Activated CD4-positive, alpha-beta T cell treated with anti-CD3 and anti-CD28 coated beads, Interleukin-2, amount 50 U/mL, for 24 hours (primary cell): Measurements from ENCODE around the gene ENTPD6.
"Not testable (repeated sequence)": the region's sequence is repeated elsewhere in the genome, so short reads cannot be mapped to it uniquely, and the experiment has no call there.

Experiments used
- DNase-seq, 2 donors: peaks; one replicate each; pipeline ENCODE4 v3.0.0-alpha.2; 2020; ENCODE audit warnings: low read depth in 1 of 2, low spot score in 1 of 2

ENTPD6 gene

DNA sequence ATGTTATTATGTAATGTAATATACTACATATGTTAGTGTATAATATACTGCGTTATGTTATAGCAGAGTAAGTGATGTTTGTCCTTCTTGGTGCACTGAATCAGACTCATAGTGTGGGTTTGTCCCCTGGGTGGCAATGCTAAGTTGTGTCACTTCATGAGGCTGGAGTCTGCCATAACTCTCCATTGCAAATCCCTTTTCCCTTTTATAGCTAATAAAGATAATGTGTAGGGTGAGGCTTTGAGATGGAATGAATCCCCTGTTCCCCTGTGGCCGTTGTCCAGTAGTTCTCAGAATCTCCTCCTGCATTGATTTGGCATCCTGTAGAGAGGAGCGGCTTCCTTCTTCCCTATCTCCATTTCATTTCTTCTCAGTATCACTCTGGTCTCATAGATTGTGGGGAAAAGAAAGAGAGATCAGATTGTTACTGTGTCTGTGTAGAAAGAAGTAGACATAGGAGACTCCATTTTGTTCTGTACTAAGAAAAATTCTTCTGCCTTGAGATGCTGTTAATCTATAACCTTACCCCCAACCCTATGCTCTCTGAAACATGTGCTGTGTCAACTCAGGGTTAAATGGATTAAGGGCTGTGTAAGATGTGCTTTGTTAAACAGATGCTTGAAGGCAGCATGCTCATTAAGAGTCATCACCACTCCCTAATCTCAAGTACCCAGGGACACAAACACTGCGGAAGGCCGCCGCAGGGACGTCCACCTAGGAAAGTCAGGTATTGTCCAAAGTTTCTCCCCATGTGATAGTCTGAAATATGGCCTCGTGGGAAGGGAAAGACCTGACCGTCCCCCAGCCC is 45.5 kb downstream of the ENTPD6 start:
- DNase-seq, result not testable (repeated sequence)

- DNase-seq, result not testable (repeated sequence)
Observed at GRCh38 chr20:25241659-25241955, 46.1 kb downstream of the ENTPD6 start.

DNA sequence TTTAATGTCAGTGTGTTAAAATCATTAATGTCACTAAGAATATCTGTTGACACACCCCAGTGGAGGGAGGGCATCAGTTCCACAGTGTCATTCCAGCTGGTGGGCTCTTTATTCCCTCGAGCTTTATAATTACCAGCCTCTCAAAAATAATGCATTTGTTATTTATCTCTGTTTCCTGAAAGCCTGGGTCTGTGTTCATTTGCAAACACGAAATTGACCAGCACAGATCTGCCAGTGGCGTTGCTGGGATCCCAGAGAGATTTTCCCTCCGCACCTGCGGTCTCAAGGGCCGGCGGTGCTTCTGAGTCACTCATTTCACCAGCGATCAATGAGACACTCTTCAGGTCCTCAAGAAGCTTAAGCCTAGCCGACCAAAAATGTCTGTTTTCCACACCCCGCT is 46.7 kb downstream of the ENTPD6 start:
- no peak for DNase-seq

- DNase-seq, result no peak
Observed at GRCh38 chr20:25243416-25243979, 48.0 kb downstream of the ENTPD6 start.

GRCh38 chr20:25244976-25245375 is 49.5 kb downstream of the ENTPD6 start:
- DNase-seq, result no peak

- DNase-seq, result no peak
Observed at GRCh38 chr20:25245461-25245860, 49.9 kb downstream of the ENTPD6 start.

GRCh38 chr20:25246182-25246999 is 50.9 kb downstream of the ENTPD6 start:
- DNase-seq, result no peak

DNA sequence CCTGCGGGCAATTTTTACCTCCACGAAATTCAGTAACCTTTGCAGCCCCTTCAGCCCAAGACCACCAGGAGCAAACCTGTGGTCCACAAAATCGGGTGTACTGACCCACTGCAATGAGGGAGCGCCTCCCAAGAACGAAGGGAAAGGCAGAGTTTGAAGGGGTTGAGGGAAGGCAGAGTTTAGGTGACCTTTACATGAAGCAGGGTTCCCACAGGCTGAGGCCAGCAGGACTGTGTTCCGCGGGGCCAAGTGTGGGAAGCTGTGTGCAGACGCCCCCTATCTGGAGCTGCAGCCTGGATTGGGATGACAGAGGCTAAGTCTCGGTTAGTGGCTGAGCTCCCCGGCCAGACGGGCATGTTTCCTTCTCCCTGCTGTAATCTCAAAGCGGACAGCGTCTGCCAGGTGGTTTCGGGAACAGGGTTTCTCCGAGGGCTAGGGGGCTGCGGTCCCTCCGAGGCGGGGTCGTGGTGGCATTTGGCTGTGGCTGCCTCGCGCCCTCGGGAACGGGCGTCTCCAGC is 51.5 kb downstream of the ENTPD6 start:
- no peak for DNase-seq

- no peak for DNase-seq
Observed at GRCh38 chr20:25247518-25247955, 52.0 kb downstream of the ENTPD6 start.

- DNase-seq, result peak; percentile 61 to 72
Observed at GRCh38 chr20:25247956-25248785, 52.7 kb downstream of the ENTPD6 start, which contains the start of gene PYGB. TSS of gene PYGB (plus strand) at chr20:25248085. CDS start at chr20:25248179, 94 bp downstream.

DNA sequence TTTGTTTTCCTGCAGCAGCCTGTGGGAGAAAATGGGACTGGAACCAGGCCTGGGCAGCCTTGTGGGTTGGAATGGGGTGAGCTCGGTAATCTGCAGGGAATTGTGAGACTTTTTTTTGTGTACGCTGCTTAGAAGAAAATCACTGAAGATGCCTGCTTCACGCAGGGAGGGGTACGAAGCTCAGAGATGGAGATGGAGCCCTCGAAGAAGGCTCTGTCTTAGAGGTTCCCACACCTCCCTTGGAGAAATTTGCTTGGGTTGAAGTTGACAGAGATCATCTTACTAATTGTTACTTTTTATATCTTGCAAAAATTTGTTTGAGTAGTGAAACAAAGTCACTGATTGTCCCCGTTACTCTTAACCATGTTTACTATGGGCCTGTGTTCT is 53.3 kb downstream of the ENTPD6 start:
- no peak for DNase-seq

DNA sequence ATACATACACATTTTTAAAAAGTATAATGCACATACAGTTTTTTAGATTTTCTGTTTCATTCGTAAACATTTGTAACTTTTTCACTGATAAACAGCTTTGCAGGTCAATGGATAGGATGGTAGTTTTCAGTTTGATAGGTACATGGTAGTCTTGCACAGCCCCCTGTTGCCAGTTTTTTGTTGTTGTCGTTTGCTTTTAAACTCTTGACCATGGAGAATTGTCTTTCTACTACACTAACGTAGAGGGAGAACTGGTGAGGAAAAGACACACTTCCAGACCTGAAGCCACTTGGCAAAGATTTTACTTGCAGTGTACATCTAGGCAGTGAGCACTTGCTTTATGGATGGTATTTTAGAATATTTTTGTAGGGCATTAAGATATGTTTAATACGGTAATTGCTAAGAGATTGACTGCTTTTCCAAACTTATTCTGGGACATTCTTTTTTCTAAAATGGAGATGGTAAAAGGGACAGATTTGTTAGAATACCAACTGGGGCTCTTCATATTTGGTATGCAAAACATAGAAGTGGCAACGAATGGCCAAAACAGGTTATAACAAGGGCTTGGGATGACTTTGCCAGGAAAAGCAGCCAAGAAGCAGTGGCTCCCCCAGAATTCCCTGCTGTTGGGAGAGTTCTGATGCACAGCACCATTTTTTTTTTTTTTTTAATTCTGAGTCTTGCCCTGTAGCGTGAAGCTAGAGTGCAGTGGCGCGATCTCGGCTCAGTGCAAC is 53.9 kb downstream of the ENTPD6 start:
- DNase-seq, result no peak

- DNase-seq, result no peak
Observed at GRCh38 chr20:25250508-25250907, 55.0 kb downstream of the ENTPD6 start.

DNA sequence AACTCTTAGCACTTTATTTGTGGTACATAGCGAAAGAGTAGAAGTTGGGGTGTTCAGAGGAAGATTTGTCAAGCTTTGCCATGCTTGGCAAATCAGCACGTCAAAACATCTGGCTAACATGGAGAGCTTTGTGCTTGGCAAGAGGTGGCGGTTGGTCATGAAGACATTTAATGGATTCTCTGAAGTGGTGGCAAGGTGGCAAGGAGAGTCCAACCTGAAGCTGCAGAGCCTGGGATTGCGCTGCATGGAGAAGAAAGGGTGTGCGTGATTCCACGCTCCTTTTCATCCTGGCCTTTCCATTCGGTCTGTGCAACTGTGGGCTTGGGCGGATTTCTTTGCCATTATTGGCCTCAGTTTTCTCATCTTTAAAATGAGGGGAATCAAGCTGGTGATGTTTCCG is 55.5 kb downstream of the ENTPD6 start:
- DNase-seq, result no peak

DNA sequence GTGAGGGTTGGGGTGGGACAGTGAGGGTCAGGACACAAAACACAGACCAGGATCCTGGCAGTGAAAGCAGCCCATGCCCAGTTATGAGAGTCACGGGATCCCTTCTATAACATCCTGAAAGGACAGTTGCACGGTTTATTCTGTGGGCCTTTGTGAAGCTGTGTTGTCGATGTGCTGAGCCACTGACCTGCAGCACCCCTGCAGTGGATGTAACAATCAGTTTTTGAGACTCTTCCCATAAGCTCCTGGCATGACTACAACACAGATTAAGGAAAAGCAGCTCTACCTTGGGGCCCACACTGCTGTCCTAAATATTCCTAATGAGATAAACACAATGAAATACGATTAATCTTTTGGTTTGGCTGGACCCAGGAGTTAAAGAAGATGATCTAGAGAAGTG is 56.0 kb downstream of the ENTPD6 start:
- DNase-seq, result no peak

DNA sequence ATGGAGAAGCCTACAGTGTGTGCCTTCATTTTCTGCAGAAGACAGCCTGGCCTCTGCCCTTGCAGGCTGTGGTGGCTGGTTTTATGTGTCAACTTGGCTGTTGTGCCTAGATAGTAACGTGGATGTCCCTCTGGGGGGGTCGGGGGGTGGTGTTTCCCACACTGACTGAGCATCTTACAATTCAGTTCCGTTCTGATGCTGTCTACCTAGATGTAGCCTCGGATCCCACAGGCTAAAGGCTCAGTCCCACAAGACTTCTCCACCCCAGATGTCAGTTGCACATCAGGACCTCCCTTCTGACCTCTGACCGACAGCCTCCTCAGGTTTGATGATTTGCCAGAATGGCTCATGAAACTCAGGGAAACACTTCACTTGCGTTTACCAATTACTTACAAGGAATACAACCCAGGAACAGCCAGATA is 56.7 kb downstream of the ENTPD6 start:
- no peak for DNase-seq

DNA sequence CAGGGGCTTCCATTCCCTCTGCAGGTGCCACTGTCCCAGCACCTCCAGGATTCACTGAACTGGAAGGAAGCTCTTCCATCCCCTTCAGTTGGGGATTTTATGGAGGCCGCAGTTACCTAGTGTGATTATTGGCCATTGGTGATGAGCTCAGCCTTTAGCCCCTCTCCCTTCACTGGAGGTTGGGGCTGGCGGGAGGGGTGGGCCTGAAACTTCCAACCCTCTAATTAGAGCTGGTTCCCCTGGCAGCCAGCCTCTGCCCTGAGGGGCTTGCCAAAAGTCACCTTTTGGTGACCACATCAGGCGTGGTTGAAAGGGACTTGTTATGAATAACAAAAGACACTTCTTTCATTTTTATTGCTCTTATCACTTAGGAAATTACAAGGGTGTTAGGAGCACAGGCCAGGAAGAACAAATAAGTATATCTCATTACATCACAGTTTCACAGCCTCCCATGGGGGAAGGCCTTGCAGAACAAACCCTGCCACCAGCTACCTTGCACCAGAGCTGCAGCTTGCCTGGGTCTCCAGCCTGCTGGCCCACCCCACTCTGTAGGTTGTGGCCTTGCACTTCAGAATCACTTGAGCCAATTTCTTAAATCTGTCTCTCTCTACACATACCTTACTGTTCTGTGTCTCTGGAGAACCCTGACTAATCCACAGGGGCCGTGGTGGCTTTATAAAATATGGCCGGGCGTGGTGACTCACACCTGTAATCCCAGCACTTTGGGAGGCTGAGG is 57.3 kb downstream of the ENTPD6 start:
- no peak for DNase-seq

DNA sequence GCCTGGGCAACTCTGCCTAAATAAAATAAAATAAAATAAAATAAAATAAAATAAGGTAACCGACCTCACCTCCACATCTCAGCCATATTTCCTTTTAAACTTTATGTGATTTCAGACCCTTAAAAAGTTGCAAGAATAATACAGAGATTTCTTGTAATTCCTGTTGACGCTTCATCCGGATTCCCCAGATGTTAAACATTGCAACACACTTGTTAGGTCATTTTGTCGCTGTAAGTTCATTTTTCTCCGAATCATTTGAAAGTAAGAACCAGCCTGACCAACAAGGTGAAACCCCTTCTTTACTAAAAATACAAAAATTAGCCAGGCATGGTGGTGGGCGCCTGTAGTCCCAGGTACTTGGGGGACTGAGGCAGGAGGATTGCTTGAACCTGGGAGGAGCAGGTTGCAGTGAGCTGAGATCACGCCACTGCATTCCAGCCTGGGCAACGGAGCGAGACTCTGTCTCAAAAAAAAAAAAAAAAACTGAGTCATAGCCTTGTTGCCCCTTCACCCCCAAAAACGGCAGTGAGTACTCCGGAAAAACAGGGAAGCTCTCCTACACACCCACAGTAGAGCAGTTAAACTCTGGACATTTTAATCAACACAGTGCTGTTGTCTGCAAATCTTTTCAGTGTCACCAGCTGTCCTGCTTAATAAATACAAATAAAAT is 58.2 kb downstream of the ENTPD6 start:
- DNase-seq, result no peak

DNA sequence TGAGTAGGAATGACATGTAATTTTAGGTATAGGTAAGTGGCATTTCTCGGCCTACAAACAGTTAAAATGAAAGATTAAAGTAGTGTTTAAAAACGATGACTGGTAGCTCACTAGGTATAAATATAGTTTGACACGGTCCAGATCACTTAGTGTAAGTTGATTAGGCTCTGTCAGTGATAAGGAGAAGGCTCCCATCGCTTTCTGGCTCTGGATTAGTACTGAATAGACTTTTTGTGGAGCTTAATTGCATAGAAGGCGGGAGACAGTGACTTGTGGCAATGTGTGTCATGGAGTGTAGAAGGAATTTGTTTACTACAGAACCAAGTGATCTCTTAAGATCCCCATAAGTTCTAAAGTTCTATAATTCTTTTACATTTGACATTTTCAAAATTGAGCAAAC is 59.1 kb downstream of the ENTPD6 start:
- no peak for DNase-seq
